ENCODE results near the gene CDK19.

- TF ChIP-seq, protein P1, sequence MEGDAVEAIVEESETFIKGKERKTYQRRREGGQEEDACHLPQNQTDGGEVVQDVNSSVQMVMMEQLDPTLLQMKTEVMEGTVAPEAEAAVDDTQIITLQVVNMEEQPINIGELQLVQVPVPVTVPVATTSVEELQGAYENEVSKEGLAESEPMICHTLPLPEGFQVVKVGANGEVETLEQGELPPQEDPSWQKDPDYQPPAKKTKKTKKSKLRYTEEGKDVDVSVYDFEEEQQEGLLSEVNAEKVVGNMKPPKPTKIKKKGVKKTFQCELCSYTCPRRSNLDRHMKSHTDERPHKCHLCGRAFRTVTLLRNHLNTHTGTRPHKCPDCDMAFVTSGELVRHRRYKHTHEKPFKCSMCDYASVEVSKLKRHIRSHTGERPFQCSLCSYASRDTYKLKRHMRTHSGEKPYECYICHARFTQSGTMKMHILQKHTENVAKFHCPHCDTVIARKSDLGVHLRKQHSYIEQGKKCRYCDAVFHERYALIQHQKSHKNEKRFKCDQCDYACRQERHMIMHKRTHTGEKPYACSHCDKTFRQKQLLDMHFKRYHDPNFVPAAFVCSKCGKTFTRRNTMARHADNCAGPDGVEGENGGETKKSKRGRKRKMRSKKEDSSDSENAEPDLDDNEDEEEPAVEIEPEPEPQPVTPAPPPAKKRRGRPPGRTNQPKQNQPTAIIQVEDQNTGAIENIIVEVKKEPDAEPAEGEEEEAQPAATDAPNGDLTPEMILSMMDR (IDR thresholded peaks at IDR 0.05; ENCODE audit: low read length), result no peak
- no peak for TF ChIP-seq EZH2 (IDR thresholded peaks at IDR 0.05; ENCODE audit: borderline replicate concordance, low read length)
Measured at GRCh38 chr6:110671447-110671846, 143.8 kb downstream of the CDK19 start.

Measured in OCI-LY1 (cell line).